PFSK-1 (cell line): ENCODE data around the gene GBF1.

Experiments
- FOXP2 ChIP-seq: optimal IDR thresholded peaks from 2 replicates; pipeline ENCODE3; 2011; ENCODE audit warnings: borderline replicate concordance, control low read depth, inconsistent platforms; ENCODE audit not compliant: insufficient read depth; ENCODE audit errors: extremely low read length, extremely low read depth
- POLR2AphosphoS5 ChIP-seq: IDR thresholded peaks from 2 replicates; pipeline ENCODE4 v1.6.1; 2012; ENCODE audit warnings: low read depth, mild to moderate bottlenecking, control low read depth, low read length, moderate library complexity
- REST ChIP-seq, 2 experiments: IDR thresholded peaks; 2 replicates each; pipeline versions ENCODE4 v1.6.1 to v1.8.0; 2011 to 2012; ENCODE audit warnings: low read depth in 2 of 2, low read length in 2 of 2, control low read depth in 1 of 2, inconsistent platforms in 1 of 2, mild to moderate bottlenecking in 1 of 2, moderate library complexity in 1 of 2; ENCODE audit not compliant: insufficient read depth in 1 of 2
- SIN3A ChIP-seq: IDR thresholded peaks from 2 replicates; pipeline ENCODE4 v1.6.1; 2012; ENCODE audit warnings: mild to moderate bottlenecking, low read length, moderate library complexity, borderline replicate concordance; ENCODE audit not compliant: insufficient read depth
- TAF1 ChIP-seq: IDR thresholded peaks from 2 replicates; pipeline ENCODE4 v1.6.1; 2012; ENCODE audit warnings: low read length, control low read depth, borderline replicate concordance; ENCODE audit not compliant: insufficient read depth

The GBF1 gene

GRCh38 chr10:102410429-102411073, 165.2 kb downstream of the GBF1 start:
- TF ChIP-seq FOXP2 (no peak), SIN3A (no peak), REST (IDR thresholded peaks at IDR 0.05; ENCODE audit: insufficient read depth in 1 of 2, low read depth in 2 of 2, low read length in 2 of 2) (no peak), TAF1 (no peak), POLR2AphosphoS5 (no peak)

GRCh38 chr10:102411341-102412255, 166.3 kb downstream of the GBF1 start:
- TF ChIP-seq REST (IDR thresholded peaks at IDR 0.05; ENCODE audit: insufficient read depth in 1 of 2, low read depth in 2 of 2, low read length in 2 of 2) (no peak), POLR2AphosphoS5 (no peak), FOXP2 (no peak), SIN3A (no peak), TAF1 (no peak)

GRCh38 chr10:102412293-102412692, 167.0 kb downstream of the GBF1 start:
- TF ChIP-seq SIN3A (no peak), FOXP2 (no peak), POLR2AphosphoS5 (no peak)

- no peak for TF ChIP-seq SIN3A
- no peak for TF ChIP-seq POLR2AphosphoS5
- no peak for TF ChIP-seq TAF1
- no peak for TF ChIP-seq REST (IDR thresholded peaks at IDR 0.05; ENCODE audit: insufficient read depth in 1 of 2, low read depth in 2 of 2, low read length in 2 of 2)
- TF ChIP-seq FOXP2 = no peak
Measured at GRCh38 chr10:102413053-102413705, 167.8 kb downstream of the GBF1 start.

- TF ChIP-seq SIN3A (no peak), POLR2AphosphoS5 (no peak), REST (IDR thresholded peaks at IDR 0.05; ENCODE audit: insufficient read depth in 1 of 2, low read depth in 2 of 2, low read length in 2 of 2) (no peak), TAF1 (no peak), FOXP2 (no peak)
Measured at GRCh38 chr10:102413806-102414561, 168.7 kb downstream of the GBF1 start.
